GM12864 (cell line): ENCODE data around the gene SEC61A2.

Source experiments
- DNase-seq: peaks from one replicate; pipeline ENCODE4 v3.0.0-alpha.2; 2011; ENCODE audit warnings: low read depth
- H3K4me3 ChIP-seq: 2 replicates; pipeline ENCODE4 v1.5.1; 2011; ENCODE audit warnings: mild to moderate bottlenecking, low read depth, low read length, control low read depth
- CTCF ChIP-seq: IDR thresholded peaks from 2 replicates; pipeline ENCODE4 v1.5.1; 2011; ENCODE audit warnings: low read depth, mild to moderate bottlenecking, moderate library complexity, low read length, control low read depth, inconsistent platforms; ENCODE audit errors: missing control alignments

SEC61A2 gene

GRCh38 chr10:12205082-12205481, 75.6 kb downstream of the SEC61A2 start:
- TF ChIP-seq CTCF, result no peak
- DNase-seq, result no peak

GRCh38 chr10:12207114-12207513, 77.6 kb downstream of the SEC61A2 start:
- no peak overlapping the region for H3K4me3 ChIP-seq
- DNase-seq, result no peak
- TF ChIP-seq CTCF, result no peak

More at GRCh38 chr10:12205082-12205481, 75.6 kb downstream of the SEC61A2 start:
- H3K4me3 ChIP-seq, result no peak overlapping the region

- DNase-seq, result no peak
- no peak for TF ChIP-seq CTCF
These were observed 79.0 kb downstream of the SEC61A2 start for GRCh38 chr10:12208460-12208859.

GRCh38 chr10:12212454-12212853, 83.0 kb downstream of the SEC61A2 start:
- no peak overlapping the region for H3K4me3 ChIP-seq
- no peak for DNase-seq
- TF ChIP-seq CTCF, result no peak

More at GRCh38 chr10:12208460-12208859, 79.0 kb downstream of the SEC61A2 start:
- H3K4me3 ChIP-seq, result no peak overlapping the region

- H3K4me3 ChIP-seq, result no peak overlapping the region
- no peak for DNase-seq
- TF ChIP-seq CTCF, result no peak
These were observed 84.1 kb downstream of the SEC61A2 start for GRCh38 chr10:12213621-12214020.

- H3K4me3 ChIP-seq, result no peak overlapping the region
- TF ChIP-seq CTCF, result no peak
- DNase-seq, result no peak
These were observed 84.6 kb downstream of the SEC61A2 start for GRCh38 chr10:12214093-12214492.

GRCh38 chr10:12214763-12215218, 85.3 kb downstream of the SEC61A2 start:
- TF ChIP-seq CTCF, result peak; percentile 52
- no peak overlapping the region for H3K4me3 ChIP-seq
- DNase-seq, result no peak
